ENCODE data around the gene ENTHD1.

DNA sequence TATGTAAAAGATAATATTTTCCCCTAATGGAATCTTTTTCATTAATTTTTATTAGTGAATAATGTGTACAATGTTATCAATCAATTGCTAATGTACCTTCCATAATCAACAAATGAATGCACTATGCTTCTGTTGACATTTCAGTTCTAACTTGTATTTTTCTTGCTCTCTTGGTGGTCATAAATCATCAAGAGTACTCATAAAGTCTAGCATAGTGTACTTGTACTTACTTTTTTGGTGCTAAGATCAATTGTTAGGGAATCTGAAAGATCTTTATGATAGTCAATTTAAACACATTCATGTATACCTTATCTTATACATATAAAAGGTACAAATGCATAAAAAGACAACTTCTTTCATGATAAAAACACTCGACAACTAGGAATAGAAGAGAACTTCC is 10.5 kb downstream of the ENTHD1 start:
- TF ChIP-seq, protein P1, sequence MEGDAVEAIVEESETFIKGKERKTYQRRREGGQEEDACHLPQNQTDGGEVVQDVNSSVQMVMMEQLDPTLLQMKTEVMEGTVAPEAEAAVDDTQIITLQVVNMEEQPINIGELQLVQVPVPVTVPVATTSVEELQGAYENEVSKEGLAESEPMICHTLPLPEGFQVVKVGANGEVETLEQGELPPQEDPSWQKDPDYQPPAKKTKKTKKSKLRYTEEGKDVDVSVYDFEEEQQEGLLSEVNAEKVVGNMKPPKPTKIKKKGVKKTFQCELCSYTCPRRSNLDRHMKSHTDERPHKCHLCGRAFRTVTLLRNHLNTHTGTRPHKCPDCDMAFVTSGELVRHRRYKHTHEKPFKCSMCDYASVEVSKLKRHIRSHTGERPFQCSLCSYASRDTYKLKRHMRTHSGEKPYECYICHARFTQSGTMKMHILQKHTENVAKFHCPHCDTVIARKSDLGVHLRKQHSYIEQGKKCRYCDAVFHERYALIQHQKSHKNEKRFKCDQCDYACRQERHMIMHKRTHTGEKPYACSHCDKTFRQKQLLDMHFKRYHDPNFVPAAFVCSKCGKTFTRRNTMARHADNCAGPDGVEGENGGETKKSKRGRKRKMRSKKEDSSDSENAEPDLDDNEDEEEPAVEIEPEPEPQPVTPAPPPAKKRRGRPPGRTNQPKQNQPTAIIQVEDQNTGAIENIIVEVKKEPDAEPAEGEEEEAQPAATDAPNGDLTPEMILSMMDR (IDR thresholded peaks at IDR 0.05; ENCODE audit: borderline replicate concordance, extremely low read depth, low read length, poor library complexity, severe bottlenecking): no peak
- TF ChIP-seq EZH2 (IDR thresholded peaks at IDR 0.05; ENCODE audit: borderline replicate concordance, low read depth, low read length, severe bottlenecking): no peak
